PFSK-1 (cell line): ENCODE results near the gene EPHA5.

Experiments
- FOXP2 ChIP-seq: optimal IDR thresholded peaks from 2 replicates; pipeline ENCODE3; 2011; ENCODE audit warnings: borderline replicate concordance, control low read depth, inconsistent platforms; ENCODE audit not compliant: insufficient read depth; ENCODE audit errors: extremely low read length, extremely low read depth
- POLR2AphosphoS5 ChIP-seq: IDR thresholded peaks from 2 replicates; pipeline ENCODE4 v1.6.1; 2012; ENCODE audit warnings: low read depth, mild to moderate bottlenecking, control low read depth, low read length, moderate library complexity
- SIN3A ChIP-seq: IDR thresholded peaks from 2 replicates; pipeline ENCODE4 v1.6.1; 2012; ENCODE audit warnings: mild to moderate bottlenecking, low read length, moderate library complexity, borderline replicate concordance; ENCODE audit not compliant: insufficient read depth
- TAF1 ChIP-seq: IDR thresholded peaks from 2 replicates; pipeline ENCODE4 v1.6.1; 2012; ENCODE audit warnings: low read length, control low read depth, borderline replicate concordance; ENCODE audit not compliant: insufficient read depth
- TF ChIP-seq, protein P1 (sequence below), 2 experiments: IDR thresholded peaks; 2 replicates each; pipeline versions ENCODE4 v1.6.1 to v1.8.0; 2011 to 2012; ENCODE audit warnings: low read depth in 2 of 2, low read length in 2 of 2, control low read depth in 1 of 2, inconsistent platforms in 1 of 2, mild to moderate bottlenecking in 1 of 2, moderate library complexity in 1 of 2; ENCODE audit not compliant: insufficient read depth in 1 of 2

DNA sequence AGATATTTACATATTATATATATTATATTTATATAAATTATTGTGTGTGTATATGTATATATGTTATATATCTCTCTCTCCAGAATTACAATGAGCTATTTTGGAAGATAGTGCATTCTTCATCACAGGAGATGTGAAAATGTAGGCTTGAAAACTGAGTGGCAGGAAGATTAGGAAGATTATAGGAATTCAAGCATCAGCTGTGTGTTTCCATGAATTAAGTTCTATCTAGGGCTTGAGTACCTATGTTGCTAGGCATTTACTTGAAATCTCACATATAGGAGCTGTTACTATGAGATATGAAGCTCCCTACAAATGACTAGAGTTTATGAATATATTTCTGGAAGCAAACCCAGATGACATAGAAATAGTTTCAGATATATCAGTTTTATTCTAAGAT lies 328.7 kb downstream of the EPHA5 start:
- TF ChIP-seq, protein P1, sequence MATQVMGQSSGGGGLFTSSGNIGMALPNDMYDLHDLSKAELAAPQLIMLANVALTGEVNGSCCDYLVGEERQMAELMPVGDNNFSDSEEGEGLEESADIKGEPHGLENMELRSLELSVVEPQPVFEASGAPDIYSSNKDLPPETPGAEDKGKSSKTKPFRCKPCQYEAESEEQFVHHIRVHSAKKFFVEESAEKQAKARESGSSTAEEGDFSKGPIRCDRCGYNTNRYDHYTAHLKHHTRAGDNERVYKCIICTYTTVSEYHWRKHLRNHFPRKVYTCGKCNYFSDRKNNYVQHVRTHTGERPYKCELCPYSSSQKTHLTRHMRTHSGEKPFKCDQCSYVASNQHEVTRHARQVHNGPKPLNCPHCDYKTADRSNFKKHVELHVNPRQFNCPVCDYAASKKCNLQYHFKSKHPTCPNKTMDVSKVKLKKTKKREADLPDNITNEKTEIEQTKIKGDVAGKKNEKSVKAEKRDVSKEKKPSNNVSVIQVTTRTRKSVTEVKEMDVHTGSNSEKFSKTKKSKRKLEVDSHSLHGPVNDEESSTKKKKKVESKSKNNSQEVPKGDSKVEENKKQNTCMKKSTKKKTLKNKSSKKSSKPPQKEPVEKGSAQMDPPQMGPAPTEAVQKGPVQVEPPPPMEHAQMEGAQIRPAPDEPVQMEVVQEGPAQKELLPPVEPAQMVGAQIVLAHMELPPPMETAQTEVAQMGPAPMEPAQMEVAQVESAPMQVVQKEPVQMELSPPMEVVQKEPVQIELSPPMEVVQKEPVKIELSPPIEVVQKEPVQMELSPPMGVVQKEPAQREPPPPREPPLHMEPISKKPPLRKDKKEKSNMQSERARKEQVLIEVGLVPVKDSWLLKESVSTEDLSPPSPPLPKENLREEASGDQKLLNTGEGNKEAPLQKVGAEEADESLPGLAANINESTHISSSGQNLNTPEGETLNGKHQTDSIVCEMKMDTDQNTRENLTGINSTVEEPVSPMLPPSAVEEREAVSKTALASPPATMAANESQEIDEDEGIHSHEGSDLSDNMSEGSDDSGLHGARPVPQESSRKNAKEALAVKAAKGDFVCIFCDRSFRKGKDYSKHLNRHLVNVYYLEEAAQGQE (IDR thresholded peaks at IDR 0.05; ENCODE audit: insufficient read depth in 1 of 2, low read depth in 2 of 2, low read length in 2 of 2): no peak
- no peak for TF ChIP-seq SIN3A
- TF ChIP-seq TAF1: no peak
- TF ChIP-seq POLR2AphosphoS5: no peak
- TF ChIP-seq FOXP2: no peak
